HL-60 (cell line): ENCODE measurements around the gene GNAI1.

Source experiments
- DNase-seq, 2 experiments: peaks; one replicate each; pipeline ENCODE4 v3.0.0-alpha.2; 2010 to 2020; ENCODE audit warnings: low read depth in 1 of 2, low spot score in 1 of 2
- H3K27ac ChIP-seq: fragments of 250-450 bp; sonication (Bioruptor Pico); replicated peaks from 2 replicates; pipeline ENCODE4 v1.5.1; 2020; ENCODE audit warnings: mild to moderate bottlenecking, moderate library complexity
- H3K27me3 ChIP-seq: fragments of 250-450 bp; sonication (Bioruptor Pico); 2 replicates; pipeline ENCODE4 v1.5.1; 2021; ENCODE audit warnings: mild to moderate bottlenecking, moderate library complexity; ENCODE audit not compliant: insufficient read depth, poor library complexity, severe bottlenecking
- H3K4me3 ChIP-seq: replicated peaks from 2 replicates; pipeline ENCODE4 v1.5.1; 2011; ENCODE audit warnings: mild to moderate bottlenecking, control low read depth, low read length; ENCODE audit not compliant: insufficient read depth
- GABPA ChIP-seq: IDR thresholded peaks from 2 replicates; pipeline ENCODE4 v1.6.1; 2012; ENCODE audit warnings: low read depth
- POLR2AphosphoS5 ChIP-seq: IDR thresholded peaks from 2 replicates; pipeline ENCODE4 v1.6.1; 2012; ENCODE audit warnings: low read depth
- SPI1 ChIP-seq: IDR thresholded peaks from 2 replicates; pipeline ENCODE4 v1.6.1; 2012; ENCODE audit warnings: low read depth, mild to moderate bottlenecking, borderline replicate concordance
- TF ChIP-seq, protein P1 (sequence below): IDR thresholded peaks from one replicate; pipeline ENCODE4 v1.5.1; 2011; ENCODE audit warnings: low read length, control low read depth, inconsistent platforms; ENCODE audit not compliant: insufficient read depth
- TF ChIP-seq, protein P2 (sequence below): IDR thresholded peaks from 2 replicates; pipeline ENCODE4 v1.6.1; 2012; ENCODE audit warnings: low read depth; ENCODE audit not compliant: insufficient replicate concordance

GNAI1 gene

GRCh38 chr7:80135309-80136104 is 876 bp downstream of the GNAI1 start:
- TF ChIP-seq, protein P1, sequence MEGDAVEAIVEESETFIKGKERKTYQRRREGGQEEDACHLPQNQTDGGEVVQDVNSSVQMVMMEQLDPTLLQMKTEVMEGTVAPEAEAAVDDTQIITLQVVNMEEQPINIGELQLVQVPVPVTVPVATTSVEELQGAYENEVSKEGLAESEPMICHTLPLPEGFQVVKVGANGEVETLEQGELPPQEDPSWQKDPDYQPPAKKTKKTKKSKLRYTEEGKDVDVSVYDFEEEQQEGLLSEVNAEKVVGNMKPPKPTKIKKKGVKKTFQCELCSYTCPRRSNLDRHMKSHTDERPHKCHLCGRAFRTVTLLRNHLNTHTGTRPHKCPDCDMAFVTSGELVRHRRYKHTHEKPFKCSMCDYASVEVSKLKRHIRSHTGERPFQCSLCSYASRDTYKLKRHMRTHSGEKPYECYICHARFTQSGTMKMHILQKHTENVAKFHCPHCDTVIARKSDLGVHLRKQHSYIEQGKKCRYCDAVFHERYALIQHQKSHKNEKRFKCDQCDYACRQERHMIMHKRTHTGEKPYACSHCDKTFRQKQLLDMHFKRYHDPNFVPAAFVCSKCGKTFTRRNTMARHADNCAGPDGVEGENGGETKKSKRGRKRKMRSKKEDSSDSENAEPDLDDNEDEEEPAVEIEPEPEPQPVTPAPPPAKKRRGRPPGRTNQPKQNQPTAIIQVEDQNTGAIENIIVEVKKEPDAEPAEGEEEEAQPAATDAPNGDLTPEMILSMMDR, result no peak
- no peak for TF ChIP-seq POLR2AphosphoS5
- TF ChIP-seq GABPA, result no peak
- TF ChIP-seq SPI1, result no peak
- TF ChIP-seq, protein P2, sequence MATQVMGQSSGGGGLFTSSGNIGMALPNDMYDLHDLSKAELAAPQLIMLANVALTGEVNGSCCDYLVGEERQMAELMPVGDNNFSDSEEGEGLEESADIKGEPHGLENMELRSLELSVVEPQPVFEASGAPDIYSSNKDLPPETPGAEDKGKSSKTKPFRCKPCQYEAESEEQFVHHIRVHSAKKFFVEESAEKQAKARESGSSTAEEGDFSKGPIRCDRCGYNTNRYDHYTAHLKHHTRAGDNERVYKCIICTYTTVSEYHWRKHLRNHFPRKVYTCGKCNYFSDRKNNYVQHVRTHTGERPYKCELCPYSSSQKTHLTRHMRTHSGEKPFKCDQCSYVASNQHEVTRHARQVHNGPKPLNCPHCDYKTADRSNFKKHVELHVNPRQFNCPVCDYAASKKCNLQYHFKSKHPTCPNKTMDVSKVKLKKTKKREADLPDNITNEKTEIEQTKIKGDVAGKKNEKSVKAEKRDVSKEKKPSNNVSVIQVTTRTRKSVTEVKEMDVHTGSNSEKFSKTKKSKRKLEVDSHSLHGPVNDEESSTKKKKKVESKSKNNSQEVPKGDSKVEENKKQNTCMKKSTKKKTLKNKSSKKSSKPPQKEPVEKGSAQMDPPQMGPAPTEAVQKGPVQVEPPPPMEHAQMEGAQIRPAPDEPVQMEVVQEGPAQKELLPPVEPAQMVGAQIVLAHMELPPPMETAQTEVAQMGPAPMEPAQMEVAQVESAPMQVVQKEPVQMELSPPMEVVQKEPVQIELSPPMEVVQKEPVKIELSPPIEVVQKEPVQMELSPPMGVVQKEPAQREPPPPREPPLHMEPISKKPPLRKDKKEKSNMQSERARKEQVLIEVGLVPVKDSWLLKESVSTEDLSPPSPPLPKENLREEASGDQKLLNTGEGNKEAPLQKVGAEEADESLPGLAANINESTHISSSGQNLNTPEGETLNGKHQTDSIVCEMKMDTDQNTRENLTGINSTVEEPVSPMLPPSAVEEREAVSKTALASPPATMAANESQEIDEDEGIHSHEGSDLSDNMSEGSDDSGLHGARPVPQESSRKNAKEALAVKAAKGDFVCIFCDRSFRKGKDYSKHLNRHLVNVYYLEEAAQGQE, result no peak
- peak in 1 of 2 experiments; percentile 1 for DNase-seq
- Histone ChIP-seq H3K4me3 (peak overlapping the region; percentile 40), H3K27me3 (peaks cover 25% of the 10 kb centered on the region), H3K27ac (no peak overlapping the region)

- H3K27ac ChIP-seq, result no peak overlapping the region
- peaks cover 25% of the 10 kb centered on the region for H3K27me3 ChIP-seq
- TF ChIP-seq GABPA (no peak), SPI1 (no peak), POLR2AphosphoS5 (no peak)
- TF ChIP-seq, protein P2, result no peak
- TF ChIP-seq, protein P1, result no peak
- no peak overlapping the region for H3K4me3 ChIP-seq
- no peak for DNase-seq
Observed at GRCh38 chr7:80136261-80137055, 1.8 kb downstream of the GNAI1 start.

GRCh38 chr7:80137410-80137809 is 2.8 kb downstream of the GNAI1 start:
- no peak for DNase-seq
- no peak overlapping the region for H3K4me3 ChIP-seq
- no peak overlapping the region for H3K27ac ChIP-seq
- TF ChIP-seq, protein P1, result no peak
- TF ChIP-seq, protein P2, result no peak
- TF ChIP-seq SPI1, result no peak
- TF ChIP-seq POLR2AphosphoS5, result no peak
- no peak for TF ChIP-seq GABPA
- peaks cover 25% of the 10 kb centered on the region for H3K27me3 ChIP-seq
